Measurements from ENCODE around the gene OR4M2.
"Not testable (repeated sequence)": the region's sequence is repeated elsewhere in the genome, so short reads cannot be mapped to it uniquely, and the experiment has no call there.

OR4M2 gene, protein sequence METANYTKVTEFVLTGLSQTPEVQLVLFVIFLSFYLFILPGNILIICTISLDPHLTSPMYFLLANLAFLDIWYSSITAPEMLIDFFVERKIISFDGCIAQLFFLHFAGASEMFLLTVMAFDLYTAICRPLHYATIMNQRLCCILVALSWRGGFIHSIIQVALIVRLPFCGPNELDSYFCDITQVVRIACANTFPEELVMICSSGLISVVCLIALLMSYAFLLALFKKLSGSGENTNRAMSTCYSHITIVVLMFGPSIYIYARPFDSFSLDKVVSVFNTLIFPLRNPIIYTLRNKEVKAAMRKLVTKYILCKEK

DNA sequence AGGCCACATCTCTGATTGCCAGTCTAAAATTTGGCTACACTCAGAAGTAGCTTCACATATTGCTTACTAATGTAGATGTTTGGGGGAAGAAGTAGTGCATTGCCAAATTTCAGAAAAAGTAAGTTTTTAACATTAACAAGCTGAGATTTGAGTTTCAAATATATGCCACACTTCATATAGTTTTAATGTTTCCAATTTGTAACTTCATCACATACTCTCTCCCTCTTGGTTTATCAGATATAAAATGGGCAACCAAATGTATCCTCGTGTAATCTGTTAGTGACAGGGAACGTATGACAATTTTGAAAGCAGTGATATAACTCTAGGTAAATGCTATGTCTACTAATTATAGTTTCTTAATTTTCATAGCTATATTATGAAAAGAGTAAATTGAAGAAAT lies at the start of gene OR4M2:
TSS of gene OR4M2 (plus strand) at position 301 of the 400 bp plus-strand sequence. CDS start at position 399, 98 bp downstream.
- in situ Hi-C loops (cut with MboI; ENCODE audit: low sequenced_read_pairs), result not testable (repeated sequence)

DNA sequence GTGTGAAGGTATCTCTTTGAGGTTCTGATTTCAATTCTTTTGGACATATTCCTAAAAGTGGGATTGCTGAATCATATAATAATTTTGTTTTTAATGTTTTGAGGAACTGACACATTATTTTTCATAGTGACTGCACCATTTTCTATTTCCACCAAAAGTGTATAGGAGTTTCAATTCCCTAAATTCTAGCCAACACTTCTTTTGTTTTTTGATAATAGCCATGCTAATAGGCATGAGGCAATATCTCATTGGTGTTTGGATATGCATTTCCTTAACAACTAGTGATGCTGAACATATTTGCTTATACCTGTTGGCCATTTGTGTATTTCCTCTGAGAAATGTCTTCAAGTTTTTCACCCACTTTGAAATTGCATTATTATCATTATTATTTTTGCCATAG lies 11.1 kb upstream of the OR4M2 start:
- in situ Hi-C loops (cut with MboI; ENCODE audit: low sequenced_read_pairs), result not testable (repeated sequence)

DNA sequence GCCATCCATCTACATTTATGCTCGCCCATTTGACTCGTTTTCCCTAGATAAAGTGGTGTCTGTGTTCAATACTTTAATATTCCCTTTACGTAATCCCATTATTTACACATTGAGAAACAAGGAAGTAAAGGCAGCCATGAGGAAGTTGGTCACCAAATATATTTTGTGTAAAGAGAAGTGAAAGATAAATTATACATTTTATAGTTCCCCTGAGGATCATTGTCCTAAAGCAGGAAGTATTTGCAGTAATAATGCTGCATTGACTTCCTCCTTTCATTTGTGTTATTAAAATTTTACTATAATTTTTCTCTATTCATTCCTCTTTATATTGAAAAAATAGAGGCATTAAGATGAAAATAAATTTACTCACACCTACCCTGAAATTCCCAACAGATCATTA lies 1.1 kb downstream of the OR4M2 start:
- in situ Hi-C loops (cut with MboI; ENCODE audit: low sequenced_read_pairs), result not testable (repeated sequence)

DNA sequence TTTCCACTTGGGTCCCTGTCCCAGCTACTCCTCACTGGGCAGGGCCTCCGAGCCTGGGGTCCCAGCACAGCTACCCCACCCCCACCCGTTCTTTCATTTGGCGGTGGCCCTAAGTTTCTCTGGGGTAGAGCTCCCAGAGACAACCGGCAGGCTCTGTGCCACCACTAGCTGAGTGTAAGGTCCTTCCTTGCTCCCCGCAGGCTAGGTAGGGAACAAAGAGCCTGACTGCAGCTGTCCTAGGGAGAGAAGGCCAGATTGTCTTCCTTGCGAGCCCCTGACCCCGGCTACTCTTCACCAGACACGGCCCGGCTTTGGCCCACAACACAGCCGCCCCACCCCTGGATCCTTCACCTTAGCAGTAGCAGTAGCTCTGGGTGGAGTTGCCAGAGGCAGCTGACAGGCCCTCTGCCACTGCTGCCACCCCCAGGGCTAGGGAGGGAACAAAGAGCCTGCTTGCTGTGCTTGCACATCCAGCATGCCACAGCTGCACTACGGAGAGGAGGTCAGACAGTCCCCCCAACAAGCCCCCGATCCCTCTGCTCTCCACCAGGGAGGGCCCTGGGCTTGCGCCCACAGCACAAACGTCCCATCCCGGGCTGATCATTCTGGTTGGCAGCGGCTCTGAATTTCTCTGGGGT lies 18.4 kb downstream of the OR4M2 start:
- in situ Hi-C loops (cut with MboI; ENCODE audit: low sequenced_read_pairs), result not testable (repeated sequence)

DNA sequence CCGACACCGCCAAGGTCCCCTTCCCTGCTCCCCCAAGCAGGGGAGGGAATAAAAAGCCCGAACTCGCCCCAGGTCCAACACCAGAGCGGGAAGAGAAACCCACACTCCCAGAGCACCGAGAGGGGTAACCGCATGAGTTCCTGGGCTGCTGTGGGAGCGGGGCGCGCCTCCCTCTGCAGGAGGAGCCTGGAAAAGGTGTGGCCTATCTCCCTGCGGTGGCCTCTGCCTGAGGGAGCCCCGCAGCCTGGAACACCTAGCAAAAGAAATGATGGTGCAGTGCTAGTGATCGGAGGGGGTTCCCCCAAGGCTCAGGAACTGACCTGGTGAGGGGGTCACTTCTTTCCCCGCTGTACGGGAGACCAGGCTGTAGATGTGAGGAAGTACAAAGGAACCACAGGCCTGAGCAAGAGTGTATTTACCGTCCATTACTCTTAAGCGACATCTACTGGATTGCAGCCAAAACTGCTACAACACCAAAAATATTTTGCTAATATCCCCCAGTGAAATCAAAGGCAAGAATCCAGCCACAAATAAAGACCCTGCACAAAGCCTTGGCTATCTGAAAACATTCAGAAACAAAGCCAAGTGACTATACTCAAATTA lies 19.1 kb downstream of the OR4M2 start:
- in situ Hi-C loops (cut with MboI; ENCODE audit: low sequenced_read_pairs), result not testable (repeated sequence)

DNA sequence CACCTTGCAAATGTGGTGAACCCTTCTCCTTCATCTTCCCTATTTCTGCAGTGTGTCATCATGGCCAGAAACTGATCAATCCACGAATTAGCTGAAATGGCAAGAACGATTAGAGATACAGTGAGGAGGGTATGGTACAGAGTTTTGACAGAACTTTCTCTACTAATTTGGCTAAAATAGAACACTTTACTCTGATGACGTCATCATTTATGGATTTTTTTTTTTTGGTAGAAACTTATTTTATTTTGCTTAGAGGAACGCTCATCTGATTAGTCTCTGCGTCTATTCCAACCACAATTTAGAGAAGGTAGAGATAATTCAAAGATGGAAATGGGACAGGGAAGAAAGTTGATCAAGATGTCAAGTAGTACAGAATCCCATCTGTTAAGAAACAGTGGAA lies 41.7 kb downstream of the OR4M2 start:
- in situ Hi-C loops (cut with MboI; ENCODE audit: low sequenced_read_pairs), result not testable (repeated sequence)

Measured in HL-60/S4 (cell line).